Fibroblast of upper back skin (primary cell): Measurements from ENCODE around the gene TMEM61.
"Not testable (repeated sequence)": the region's sequence is repeated elsewhere in the genome, so short reads cannot be mapped to it uniquely, and the experiment has no call there.

Experiments used
- DNase-seq: peaks from one replicate; pipeline ENCODE4 v3.0.0-alpha.2; 2013

TMEM61 gene

DNA sequence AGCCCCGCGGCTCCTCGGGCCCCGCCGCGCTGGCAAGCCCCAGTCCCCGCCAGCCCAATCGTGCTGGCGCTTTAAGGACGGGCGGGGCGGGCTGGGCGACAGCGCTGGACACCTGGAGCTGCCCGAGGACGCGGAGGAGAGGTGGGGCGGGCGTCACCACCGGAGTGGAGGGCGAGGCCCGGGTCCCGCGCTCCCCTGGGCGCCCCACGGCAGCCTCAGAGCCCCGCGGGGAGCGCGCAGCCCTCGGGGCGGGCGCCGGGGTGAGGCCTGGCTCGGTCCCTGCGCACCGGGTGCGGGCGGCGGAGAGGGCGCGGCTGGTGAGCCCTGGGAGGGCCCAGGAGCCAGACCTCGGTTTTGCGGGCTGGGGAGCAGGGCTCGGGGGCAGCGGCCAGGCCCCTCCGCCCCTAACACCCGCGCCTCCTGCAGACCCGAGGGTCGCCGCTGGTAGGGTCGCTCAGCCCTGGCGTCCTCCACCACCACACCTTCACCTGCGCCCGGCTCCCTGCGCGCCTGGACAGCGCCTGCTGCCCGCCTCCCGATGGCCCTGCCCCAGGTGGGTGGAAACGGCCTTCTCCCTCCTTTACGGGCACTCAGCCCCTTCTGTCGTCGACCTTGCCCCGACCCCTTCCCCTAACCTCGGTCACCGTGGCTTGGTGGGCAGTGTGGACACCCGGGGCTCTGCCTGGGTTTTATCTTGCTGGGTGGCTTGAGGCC lies at the start of gene TMEM61:
Gene TMEM61 (plus strand): TSS at position 101 of the 714 bp plus-strand sequence. CDS start 438 bp downstream, at position 539.
- DNase-seq = no peak

DNA sequence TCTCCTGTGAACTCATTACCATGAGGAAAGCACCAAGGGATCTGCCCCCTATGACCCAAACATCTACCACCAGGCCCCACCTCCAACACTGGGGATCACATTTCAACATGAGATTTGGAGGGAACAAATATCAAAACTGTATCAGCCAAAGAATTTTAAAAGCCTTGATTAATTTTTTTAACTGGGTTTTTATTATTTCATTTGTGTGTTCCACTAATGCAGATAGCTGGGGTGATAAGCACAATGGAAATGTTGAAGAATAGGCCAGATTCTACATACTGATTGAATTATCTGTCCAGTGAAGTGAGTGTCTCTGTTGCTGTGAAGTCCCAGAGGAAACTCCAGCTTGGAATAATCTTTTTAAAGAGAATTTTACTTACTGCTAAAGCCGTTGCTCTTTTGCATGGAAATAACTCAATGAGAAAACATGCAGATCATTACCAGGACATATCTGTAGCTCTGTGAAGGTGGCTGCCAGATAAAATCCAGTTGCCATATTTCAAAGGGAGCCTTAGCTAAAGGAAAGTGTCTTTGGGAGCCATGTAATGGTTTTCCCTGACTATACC lies 49.1 kb upstream of the TMEM61 start:
- DNase-seq = no peak

DNA sequence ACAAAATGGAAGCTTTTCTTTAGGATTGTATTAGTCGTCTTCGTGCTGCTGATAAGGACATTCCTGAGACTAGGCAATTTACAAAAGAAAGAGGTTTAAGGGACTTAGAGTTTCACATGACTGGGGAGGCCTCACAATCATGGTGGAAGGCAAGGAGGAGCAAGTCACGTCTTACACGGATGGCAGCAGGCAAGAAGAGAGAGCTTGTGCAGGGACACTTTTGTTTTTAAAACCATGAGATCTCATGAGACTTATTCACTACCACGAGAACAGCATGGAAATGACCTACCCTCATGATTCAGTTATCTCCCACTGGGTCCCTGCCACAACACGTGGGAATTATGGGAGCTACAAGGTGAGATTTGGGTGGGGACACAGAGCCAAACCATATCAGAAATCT lies 46.3 kb upstream of the TMEM61 start:
- not testable (repeated sequence) for DNase-seq

DNA sequence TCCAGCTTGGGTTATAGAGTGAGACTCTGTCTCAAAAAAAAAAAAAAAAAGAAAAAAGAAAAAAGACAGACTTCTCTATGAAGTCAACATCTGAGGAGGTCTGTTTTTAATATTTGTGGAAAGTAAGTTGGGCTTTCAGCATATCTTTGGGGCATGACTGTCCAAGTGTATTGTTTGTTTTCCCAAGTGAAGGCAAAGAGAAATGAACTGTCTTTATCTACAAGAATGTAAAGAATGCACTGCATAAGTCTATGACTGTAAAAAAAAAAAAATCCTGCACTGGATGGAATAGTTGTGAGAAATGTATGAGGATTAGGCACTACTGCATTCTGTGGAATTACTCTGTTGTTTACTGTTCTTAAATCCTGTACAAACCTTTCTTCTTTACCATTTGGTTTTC lies 45.6 kb upstream of the TMEM61 start:
- peak; percentile 98 for DNase-seq

DNA sequence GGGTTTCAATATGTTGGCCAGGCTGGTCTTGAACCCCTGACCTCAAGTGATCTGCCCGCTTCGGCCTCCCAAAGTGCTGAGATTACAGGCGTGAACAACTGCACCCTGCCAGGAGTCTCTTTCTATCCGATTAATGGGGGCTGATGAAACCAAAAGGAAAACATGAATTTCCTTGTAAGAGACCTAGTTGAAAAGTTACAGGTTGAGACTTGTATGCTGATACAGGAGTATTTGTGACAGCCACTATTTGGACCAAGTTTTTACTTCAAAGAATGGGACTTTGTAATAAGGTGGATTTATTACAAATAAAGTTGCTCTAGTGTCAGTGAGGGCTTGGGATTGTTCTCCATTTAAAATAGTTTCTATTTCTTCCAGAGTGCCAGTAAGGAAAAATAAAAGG lies 43.6 kb upstream of the TMEM61 start:
- no peak for DNase-seq

DNA sequence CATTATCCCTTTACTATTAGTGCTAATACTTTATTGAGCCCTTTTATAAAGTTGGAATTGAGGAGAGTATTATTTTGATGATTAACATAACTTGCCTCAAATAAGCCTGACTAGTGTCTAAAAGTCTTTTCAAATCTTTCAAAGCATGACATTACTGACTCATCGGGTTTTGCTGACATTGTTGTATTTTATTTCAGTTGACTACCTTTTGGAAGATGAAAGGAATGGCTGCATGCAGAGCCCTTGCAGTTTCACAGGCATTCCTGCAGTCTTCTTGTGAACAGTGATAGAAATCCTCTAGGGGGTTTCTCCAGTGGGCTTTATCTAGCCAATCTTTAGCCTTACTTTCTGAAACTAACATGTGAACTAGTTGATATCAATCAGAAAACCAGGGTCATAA lies 43.0 kb upstream of the TMEM61 start:
- DNase-seq = peak; percentile 60

DNA sequence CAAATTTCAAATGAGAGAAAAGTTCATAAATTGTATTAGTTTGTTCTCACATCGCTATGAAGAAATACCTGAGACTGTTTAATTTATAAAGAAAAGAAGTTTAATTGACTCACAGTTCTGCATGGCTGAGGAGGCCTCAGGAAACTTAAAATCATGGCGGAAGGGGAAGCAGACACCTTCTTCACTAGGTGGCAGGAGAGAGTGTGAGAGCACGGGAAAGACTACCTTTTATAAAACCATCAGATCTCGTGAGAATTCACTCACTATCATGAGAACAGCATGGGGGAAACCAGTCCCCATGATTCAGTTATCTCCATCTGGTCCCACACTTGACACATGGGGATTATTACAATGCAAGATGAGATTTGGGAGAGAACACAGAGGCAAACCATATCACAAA lies 41.5 kb upstream of the TMEM61 start:
- not testable (repeated sequence) for DNase-seq

DNA sequence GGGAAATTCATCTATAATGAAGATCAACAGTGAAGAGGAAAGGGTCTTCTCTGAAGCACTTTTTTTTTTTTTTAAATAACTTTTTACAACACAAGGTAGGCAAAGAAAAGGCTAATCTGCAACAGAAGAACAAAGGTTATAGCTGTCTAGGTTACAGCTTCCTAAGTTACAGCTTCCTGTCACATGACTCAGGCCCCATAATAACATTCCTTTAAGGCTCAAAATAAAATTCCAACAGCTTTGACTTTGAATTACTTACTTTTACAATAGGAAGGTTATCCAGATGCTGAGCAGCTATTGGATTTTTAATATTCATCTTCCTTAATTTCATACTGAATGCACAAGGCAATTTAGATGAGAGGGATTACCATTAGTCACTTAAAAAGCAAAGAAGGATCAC lies 40.4 kb upstream of the TMEM61 start:
- DNase-seq = peak; percentile 54

DNA sequence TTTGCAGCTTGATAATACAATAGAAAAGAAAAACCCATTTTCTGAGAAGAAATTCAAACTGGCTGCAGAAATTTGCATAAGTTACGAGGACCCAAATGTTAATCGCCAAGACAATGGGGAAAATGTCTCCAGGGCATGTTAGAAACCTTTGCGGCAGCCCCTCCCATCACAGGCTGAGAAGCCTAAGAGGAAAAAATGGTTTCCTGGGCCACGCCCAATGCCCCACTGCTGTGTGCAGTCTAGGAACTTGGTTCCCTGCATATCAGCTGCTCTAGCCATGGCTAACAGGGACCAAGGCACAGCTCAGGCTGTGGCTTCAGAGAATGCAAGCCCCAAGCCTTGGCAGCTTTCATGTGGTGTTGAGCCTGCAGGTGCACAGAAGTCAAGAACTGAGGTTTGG lies 37.5 kb upstream of the TMEM61 start:
- DNase-seq = no peak

DNA sequence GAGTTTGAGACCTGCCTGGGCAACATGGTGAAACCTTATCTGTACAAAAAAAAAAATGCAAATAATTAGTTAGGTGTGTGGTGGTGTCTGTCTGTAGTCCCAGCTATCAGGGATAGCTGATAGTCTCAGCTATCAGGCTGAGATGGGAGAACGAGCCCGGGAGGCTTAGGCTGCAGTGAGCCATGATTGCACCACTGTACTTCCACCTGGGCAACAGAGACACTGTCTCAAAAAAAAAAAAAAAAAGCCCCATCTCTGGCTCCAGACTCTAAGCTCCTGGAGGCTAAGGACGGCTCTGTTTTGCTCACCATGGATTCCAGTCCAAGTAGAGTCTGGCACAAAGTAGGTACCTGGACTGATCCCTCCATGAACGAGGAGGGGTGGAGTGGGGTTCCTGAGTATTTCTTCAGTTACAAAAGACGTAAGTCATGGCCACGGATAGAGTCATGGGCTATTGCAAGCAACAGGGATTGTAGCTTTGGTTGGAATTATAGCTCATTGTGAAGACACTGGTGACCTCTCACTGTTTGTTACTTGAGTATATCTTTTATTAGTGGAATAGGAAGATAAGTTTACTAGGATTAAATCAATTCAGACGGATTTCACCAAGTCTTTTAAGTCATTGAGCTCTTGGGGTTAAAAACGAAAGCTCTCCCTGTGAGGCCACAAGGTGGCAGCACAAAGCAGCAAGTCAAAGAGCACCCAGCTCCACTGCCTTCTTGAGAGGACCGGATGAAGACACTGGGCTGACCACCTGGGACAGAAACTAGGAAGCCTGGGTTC lies 35.6 kb upstream of the TMEM61 start:
- peak; percentile 79 for DNase-seq

DNA sequence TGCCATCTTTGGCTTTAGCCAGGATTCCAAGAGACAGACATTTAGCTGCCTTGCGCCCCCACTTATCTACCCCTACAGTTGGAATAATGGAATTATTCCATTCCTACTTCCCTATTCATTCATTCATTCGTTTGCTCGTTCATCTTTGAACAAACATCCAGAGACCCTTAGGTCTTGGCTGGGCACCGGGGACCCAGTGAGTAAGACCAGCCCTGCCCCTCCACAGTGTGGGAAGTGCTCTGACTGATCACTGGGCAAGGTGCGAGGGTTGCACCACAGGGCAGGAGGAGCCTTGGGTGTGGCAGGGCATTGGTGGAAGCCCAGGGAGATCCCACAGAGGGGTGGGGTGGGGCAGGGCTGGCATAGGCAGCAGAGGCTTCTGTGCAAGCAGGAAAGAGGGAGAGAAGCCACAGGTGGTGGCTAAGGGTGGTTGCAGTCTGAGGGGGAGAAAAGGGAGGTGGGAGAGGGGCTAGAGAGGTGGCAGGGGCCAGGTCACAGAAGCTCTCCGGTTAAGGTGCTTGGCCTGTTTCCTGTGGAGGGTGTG lies 35.0 kb upstream of the TMEM61 start:
- DNase-seq = no peak

DNA sequence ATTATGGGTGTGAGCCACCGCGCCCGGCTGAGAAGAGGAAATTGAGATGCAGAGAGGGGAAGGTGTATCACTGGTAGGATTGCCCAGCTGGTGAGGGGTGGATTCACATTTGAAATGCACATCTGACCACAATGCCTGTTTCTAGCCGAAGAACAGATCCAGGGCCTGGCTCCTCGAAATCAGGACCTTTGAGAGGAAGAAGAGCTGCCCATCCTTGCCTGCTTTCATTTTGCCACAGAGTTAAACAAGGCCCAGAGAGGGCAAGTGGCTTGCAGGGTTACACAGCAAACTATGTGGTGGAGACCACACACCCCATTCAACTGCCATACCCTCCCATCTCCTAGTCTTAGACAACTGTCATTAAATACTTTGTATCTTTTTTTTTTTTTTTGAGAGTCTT lies 32.9 kb upstream of the TMEM61 start:
- DNase-seq = no peak

DNA sequence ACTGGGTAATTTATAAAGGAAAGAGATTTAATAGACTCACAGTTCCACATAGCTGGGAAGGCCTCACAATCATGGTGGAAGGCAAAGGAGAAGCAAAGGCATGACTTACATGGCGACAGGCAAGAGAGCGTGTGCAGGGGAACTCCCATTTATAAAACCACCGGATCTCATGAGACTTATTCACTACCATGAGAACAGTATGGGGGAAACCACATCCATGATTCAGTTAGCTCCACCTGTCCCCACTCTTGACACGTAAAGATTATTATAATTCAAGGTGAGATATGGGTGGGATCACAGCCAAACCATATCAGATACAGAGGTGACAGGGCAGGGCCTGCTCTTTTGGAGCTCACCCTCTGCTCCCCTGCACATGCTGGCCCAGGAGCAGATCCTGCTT lies 31.4 kb upstream of the TMEM61 start:
- no peak for DNase-seq

DNA sequence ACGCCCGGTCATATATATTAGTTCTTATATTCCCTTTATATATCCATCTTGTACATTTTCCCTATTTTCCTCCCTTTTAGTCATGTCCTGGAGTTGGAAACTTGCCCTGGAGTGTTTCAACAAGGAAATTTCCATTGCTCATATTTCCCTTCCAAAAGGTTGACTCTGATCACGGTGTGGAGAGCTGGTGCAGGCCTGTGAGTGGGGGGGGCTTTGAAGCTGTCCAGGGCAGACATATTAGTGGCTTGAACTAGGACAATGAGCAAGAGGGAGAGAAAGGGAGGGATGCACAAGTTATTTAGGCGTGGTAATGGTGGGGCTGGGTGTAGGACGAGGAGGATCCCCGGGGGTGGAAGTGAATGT lies 30.4 kb upstream of the TMEM61 start:
- DNase-seq = peak; percentile 52

DNA sequence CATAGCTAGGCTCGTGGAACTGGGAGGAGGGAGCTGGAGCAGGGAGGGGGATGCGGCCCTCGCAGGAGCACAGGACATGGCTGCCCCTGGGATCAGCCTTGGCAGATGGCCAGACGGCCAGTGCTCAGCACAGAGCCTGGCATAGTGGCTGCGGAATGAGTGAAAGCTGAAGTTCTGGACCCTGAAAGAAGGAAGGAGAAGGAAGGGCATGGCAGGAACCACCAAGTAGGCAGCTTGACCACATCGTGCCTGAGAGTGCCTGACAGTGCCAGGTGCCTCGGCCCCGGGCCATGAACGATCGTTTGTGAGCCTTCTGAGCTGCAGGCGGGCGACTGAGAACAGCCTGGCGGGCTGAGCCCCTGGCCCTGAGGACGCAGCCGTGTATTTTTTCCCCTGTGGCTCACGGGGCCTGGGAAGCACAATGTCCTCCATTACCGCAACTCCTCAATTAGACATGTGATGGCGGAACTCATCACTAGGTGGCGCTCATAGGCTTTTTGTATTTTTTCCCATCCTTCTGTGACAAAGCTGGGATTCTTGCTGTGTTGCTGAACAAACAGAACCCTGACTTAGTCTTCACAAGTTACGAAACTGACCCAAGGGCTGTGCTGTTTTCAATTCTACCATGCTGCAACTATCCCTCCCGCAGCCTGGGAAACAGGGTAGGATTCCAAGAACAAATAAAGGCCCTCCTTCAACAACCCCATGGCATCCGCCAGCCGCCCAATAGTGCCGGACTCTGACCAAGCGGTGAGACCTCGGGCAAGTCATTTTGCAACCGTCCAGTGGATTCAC lies 29.9 kb upstream of the TMEM61 start:
- peak; percentile 81 for DNase-seq

DNA sequence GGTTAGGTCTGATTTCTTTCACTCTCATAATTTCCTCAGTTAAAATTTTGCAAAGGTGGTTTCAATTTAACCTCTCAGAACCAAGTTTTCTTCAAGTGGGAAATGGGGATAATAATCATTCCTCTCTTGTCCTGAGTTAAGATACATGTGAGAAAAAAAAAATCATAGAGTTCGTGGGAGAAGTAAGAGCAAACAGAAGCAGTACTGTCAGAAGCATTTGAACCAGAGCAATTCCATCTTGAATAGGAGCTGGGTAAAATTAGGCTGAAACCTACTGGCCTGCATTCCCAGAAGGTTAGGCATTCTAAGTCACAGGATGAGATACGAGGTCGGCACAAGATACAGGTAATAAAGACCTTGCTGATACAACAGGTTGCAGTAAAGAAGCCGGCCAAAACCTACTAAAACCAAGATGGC lies 28.6 kb upstream of the TMEM61 start:
- DNase-seq = no peak

DNA sequence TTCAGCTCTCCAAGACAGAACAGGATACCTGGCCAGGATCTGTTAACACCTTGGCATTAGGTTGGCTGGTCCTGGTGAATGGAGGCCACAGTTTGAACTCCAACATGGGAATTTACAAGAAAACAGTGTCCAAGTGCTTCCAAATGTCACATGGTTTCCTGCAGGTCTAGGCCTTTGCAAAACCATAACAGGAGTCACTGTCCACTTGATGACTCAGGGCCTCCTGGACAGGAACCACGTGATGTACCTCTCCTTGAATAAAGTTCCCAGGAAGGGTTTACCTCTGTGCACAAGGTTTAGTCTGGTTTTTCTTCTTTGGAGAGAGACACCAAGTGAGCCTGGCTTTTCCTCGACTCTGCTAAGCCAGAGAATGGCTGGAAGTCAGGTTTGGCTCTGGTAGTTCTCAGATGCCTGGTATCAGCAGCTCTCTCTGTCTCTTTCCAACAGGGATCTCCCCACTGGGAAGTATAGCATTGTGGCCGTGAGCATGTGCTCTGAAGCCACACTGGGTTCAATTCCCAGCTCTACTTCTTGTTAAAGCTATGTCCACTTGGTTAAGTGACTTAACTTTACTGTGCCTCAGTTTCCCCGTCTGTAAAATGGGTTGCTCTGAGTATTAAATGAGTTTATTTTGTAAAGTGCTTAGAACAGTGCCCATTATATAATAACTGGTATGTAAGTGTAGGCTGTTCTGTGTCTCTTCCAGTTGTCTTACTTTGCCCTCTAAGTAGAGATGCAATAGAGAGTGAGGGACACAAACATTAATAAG lies 27.3 kb upstream of the TMEM61 start:
- DNase-seq = no peak

DNA sequence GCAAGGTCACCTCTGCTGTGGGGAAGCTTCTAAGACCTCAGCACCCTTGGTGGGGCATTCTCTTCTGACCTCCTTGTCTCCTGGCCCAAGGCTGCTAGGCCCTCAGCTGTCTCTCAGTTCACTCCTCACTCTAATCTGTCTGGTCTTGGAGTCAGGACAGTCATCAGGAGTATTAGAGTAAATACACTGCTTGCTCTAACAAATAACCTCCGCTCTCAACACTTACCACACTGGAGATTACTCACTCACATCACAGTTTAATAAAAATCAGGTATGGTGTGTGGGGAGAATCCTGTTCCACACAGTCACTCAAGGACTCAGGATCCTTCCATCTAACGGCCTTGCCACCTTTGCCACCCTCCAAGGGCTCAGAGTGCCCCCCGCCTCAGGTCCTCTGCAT lies 26.6 kb upstream of the TMEM61 start:
- DNase-seq = no peak

DNA sequence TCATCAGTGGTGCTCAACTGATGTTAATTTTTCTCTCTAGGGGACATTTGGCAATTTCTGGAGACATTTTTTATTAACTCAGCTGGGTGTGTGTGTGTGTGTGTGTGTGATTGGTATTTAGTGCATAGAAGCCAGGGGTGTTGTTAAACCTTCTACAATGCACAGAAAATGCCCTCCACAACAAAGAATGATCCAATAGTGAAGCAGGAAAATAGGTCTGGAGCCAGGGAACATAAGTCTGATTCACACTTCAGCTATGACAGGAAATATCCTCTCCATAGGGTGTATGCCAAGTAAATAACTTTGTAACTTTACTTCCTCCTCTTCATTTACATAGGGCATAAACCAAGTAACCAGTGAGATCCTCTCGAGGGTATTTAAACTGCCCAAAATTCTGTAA lies 25.1 kb upstream of the TMEM61 start:
- DNase-seq = peak; percentile 74

DNA sequence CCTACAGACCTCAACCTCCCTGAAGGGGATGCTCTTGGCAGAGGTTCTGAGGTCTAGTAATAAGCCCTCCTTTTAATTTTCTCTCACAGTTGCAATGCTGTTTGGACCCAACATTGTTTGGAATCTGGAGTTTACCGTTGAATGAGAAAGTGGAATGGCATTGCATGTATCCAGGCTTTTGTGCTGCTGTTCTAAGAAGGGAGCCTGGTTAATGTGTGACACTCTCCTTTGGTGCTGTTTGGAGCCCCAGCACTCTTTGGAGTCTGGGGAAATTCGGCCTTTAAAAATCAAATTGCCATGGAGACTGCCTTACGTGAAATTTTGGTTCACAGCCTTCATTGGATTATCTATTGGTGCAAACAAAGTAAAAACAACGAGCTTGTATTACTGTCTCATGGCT lies 23.7 kb upstream of the TMEM61 start:
- no peak for DNase-seq

DNA sequence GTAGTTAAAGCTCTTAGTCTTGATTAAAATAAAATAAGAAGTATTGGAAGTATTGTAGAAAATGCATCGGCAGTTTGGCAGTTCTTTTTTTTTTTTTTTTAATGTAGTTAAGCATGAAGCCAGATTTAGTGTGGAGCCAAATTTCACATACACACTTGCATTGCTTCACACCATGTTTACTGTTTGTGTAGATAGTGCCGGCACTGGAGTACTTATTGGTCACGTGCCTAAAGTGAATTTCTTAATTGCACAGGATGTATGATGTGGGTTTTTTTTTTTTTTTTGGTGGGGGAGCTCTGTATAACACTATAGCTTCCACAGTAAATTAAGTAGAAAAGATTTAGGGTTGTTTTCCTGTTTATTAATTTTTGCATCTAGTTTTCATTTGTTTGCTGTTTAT lies 21.2 kb upstream of the TMEM61 start:
- DNase-seq = no peak
